Endothelial cell of umbilical vein (primary cell): Measurements from ENCODE around the gene NME7.

Experiments used
- EZH2 ChIP-seq: IDR thresholded peaks from 2 replicates; pipeline ENCODE4 v1.6.1; 2012; ENCODE audit warnings: borderline replicate concordance, low read depth, mild to moderate bottlenecking, moderate library complexity, low read length, inconsistent platforms; ENCODE audit not compliant: severe bottlenecking
- POLR2AphosphoS5 ChIP-seq: IDR thresholded peaks from 2 replicates; pipeline ENCODE4 v1.6.1; 2012; ENCODE audit warnings: low read depth, mild to moderate bottlenecking, control low read depth, low read length, moderate library complexity; ENCODE audit not compliant: insufficient read depth
- TF ChIP-seq, protein P1 (sequence below), 2 donors: IDR thresholded peaks; 1 replicate in 1 of 2; 2 replicates in 1 of 2; pipeline ENCODE4 v1.5.1; 2011; ENCODE audit warnings: low read length in 2 of 2, mild to moderate bottlenecking in 2 of 2, moderate library complexity in 2 of 2, control low read depth in 1 of 2, inconsistent platforms in 1 of 2, low read depth in 1 of 2; ENCODE audit not compliant: insufficient read depth in 1 of 2; ENCODE audit errors: extremely low read depth in 1 of 2
- TF ChIP-seq, protein P2 (sequence below): IDR thresholded peaks from 2 replicates; pipeline ENCODE4 v1.6.1; 2011; ENCODE audit not compliant: insufficient read depth, insufficient read length

DNA sequence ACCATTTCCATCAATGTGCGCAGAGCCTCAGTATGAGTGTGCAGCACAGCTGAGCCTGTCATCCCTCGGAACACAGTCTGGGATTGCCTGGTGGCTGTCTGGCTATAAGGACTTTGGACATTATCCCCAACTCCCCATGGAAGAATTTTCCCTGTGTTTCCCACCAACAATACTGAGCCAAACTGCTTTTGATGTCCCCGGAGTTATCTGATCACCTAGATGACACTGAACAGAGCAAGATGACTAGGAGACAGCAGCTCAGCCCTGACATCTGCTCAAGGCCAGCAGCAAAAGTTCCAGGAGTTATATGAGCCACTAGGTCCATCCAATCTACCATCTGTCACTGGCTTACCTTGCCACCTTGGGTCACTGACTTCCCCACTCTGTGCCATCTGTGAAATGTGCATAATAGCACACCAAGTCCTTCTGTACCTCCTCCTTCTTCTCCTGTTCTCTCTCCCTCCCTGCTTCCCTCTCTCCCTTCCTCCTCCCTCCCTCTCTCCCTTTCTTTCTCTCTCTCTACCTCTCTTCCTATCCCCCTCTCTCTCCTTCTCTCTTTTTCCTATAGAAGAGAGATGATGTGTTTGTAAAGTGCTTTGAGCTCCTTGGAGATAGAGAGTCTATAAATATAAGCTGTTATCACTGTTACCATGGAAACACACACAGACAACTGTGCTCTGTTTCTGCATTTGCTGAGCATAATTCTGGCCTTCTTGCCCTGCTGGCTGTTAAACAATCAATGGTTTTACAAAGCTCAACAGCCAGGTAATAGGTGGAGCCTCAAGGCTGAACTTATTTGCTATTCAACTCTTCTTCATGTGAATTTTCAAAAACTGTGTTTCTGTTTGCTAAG is 280.8 kb downstream of the NME7 start:
- TF ChIP-seq, protein P1, sequence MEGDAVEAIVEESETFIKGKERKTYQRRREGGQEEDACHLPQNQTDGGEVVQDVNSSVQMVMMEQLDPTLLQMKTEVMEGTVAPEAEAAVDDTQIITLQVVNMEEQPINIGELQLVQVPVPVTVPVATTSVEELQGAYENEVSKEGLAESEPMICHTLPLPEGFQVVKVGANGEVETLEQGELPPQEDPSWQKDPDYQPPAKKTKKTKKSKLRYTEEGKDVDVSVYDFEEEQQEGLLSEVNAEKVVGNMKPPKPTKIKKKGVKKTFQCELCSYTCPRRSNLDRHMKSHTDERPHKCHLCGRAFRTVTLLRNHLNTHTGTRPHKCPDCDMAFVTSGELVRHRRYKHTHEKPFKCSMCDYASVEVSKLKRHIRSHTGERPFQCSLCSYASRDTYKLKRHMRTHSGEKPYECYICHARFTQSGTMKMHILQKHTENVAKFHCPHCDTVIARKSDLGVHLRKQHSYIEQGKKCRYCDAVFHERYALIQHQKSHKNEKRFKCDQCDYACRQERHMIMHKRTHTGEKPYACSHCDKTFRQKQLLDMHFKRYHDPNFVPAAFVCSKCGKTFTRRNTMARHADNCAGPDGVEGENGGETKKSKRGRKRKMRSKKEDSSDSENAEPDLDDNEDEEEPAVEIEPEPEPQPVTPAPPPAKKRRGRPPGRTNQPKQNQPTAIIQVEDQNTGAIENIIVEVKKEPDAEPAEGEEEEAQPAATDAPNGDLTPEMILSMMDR (IDR thresholded peaks at IDR 0.05; ENCODE audit: extremely low read depth in 1 of 2, insufficient read depth in 1 of 2, low read depth in 1 of 2, low read length in 2 of 2): no peak
- TF ChIP-seq, protein P2, sequence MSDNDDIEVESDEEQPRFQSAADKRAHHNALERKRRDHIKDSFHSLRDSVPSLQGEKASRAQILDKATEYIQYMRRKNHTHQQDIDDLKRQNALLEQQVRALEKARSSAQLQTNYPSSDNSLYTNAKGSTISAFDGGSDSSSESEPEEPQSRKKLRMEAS: no peak
- no peak for TF ChIP-seq POLR2AphosphoS5
- TF ChIP-seq EZH2: no peak
